Pancreas (tissue), 10 donors: ENCODE results near the gene SORL1-AS1.

Experiments used
- ATAC-seq, 4 donors: fragments of 200-7000 bp; cut with Tn5 transposase; one replicate each; pipeline versions ENCODE4 v1.8.0 to v1.9.1; 2020; ENCODE audit warnings: mild to moderate bottlenecking in 4 of 4, moderate library complexity in 4 of 4
- DNase-seq, 6 donors: peaks; one replicate each; pipeline ENCODE4 v3.0.0-alpha.2; 2020
- FAIRE-seq: peaks from 2 replicates; lab custom pipeline; 2012; peaks lifted over from hg19 to GRCh38; lab: Jason Lieb, UNC
- H3K27ac ChIP-seq, 4 donors: fragments of 200-600 bp; sonication (generic); 1 replicate in 3 of 4; 2 replicates in 1 of 4; pipeline versions ENCODE4 v1.5.0 to v1.8.0; 2020
- H3K27me3 ChIP-seq, 4 donors: fragments of 200-600 bp; one replicate each; pipeline ENCODE4 v1.8.0; 2021
- H3K36me3 ChIP-seq, 3 donors: fragments of 200-600 bp; sonication (generic) in 1 of 3; one replicate each; pipeline versions ENCODE4 v1.5.0 to v1.8.0; 2020 to 2021
- H3K4me1 ChIP-seq, 3 donors: fragments of 200-600 bp; one replicate each; pipeline ENCODE4 v1.8.0; 2021
- H3K4me3 ChIP-seq, 4 donors: fragments of 200-600 bp; sonication (generic) in 2 of 4; one replicate each; pipeline versions ENCODE4 v1.5.0 to v1.8.0; 2020 to 2021
- H3K9me3 ChIP-seq, 4 donors: fragments of 200-600 bp; one replicate each; pipeline ENCODE4 v1.8.0; 2021
- CTCF ChIP-seq, 4 donors: fragments of 200-600 bp; sonication (generic) in 3 of 4; IDR thresholded peaks; one replicate each; pipeline versions ENCODE4 v1.5.0 to v1.8.0; 2021; ENCODE audit warnings: antibody characterized with exemption in 4 of 4
- WGBS, 2 donors: extraction: QIAGEN DNeasy Blood & Tissue Kit; methylation state at CpG; one replicate each; pipeline ENCODE4 v1.1.7; 2013; 5-methylcytosine and 5-hydroxymethylcytosine counted together
- intact Hi-C, 3 donors: fragments of 100-400 bp; cut with DNase I; formaldehyde crosslinking; loops; one replicate each; pipeline versions ENCODE4 v1.11.1 to v1.14.2; 2022
- donor health status: healthy with polysubstance abuse.
- donor health status: DM: no; HTN: no; CAD: no; lungs with moderate emphysema.
- donor health status: DM: no; HTN: no; CAD: no.
- donor health status: control.
- donor health status: control.
- donor health status: Bipolar disorder and iron deficiency.
- donor health status: DM: yes; HTN: yes; CAD: no.
- donor health status: DM: no; HTN: no; CAD: no.
- donor health status: DM: no; HTN: no; CAD: no.
- donor health status: DM: yes; HTN: yes; CAD: no.

The SORL1-AS1 gene

GRCh38 chr11:121452609-121453150, at the start of gene SORL1-AS1:
TSS of gene SORL1-AS1 (minus strand) at chr11:121452967.
- peak in 1 of 4 donors; percentile 1 for TF ChIP-seq CTCF (IDR thresholded peaks at IDR 0.05)
- peak in 3 of 4 donors; percentile 3 to 40 (median 40) for ATAC-seq
- FAIRE-seq, result no peak
- Histone ChIP-seq H3K27ac (peak within 1 kb of the TSS; percentile 51 to 74 (median 69)), H3K36me3 (no peaks in the 10 kb centered on the region), H3K9me3 (no peaks in the 10 kb centered on the region), H3K4me3 (peak within 1 kb of the TSS; percentile 49 to 77 (median 64)), H3K4me1 (no peaks in the 10 kb centered on the region), H3K27me3 (no peaks in the 10 kb centered on the region)
- WGBS, 2 donors, result 2% methylated on average over 21 of the region's 21 CpGs
- DNase-seq, result peak in 2 of 6 donors; percentile 23 to 30
- intact Hi-C loops, result no loop called here

- Histone ChIP-seq H3K4me3 (no peak overlapping the region), H3K9me3 (no peaks in the 10 kb centered on the region), H3K36me3 (no peaks in the 10 kb centered on the region), H3K27ac (no peak overlapping the region), H3K4me1 (no peaks in the 10 kb centered on the region), H3K27me3 (no peaks in the 10 kb centered on the region)
- WGBS, 2 donors, result 37 to 47% methylated on average over 1 of the region's 1 CpG
- ATAC-seq (no peak), DNase-seq (no peak), FAIRE-seq (no peak)
- intact Hi-C loops, result no loop called here
- no peak for TF ChIP-seq CTCF (IDR thresholded peaks at IDR 0.05)
Observed at GRCh38 chr11:121500717-121501116, 48.0 kb upstream of the SORL1-AS1 start.

- ATAC-seq (no peak), FAIRE-seq (no peak), DNase-seq (no peak)
- no peaks in the 10 kb centered on the region for H3K36me3 ChIP-seq
- TF ChIP-seq CTCF (IDR thresholded peaks at IDR 0.05), result no peak
- no peaks in the 10 kb centered on the region for H3K9me3 ChIP-seq
- WGBS, 2 donors, result 32 to 74% methylated on average over 2 of the region's 2 CpGs
- no peak overlapping the region for H3K4me3 ChIP-seq
- H3K27me3 ChIP-seq, result no peaks in the 10 kb centered on the region
- no peaks in the 10 kb centered on the region for H3K4me1 ChIP-seq
- no peak overlapping the region for H3K27ac ChIP-seq
- intact Hi-C loops, result no loop called here
Observed at GRCh38 chr11:121500275-121500674, 47.5 kb upstream of the SORL1-AS1 start.

GRCh38 chr11:121499405-121499804, 46.6 kb upstream of the SORL1-AS1 start:
- no peak for TF ChIP-seq CTCF (IDR thresholded peaks at IDR 0.05)
- ATAC-seq (no peak), DNase-seq (no peak), FAIRE-seq (no peak)
- Histone ChIP-seq H3K4me3 (no peak overlapping the region), H3K9me3 (no peaks in the 10 kb centered on the region), H3K36me3 (no peaks in the 10 kb centered on the region), H3K27ac (no peak overlapping the region), H3K27me3 (no peaks in the 10 kb centered on the region), H3K4me1 (no peaks in the 10 kb centered on the region)
- intact Hi-C loops, result no loop called here
- WGBS, 2 donors, result 12 to 18% methylated on average over 2 of the region's 2 CpGs

- FAIRE-seq (no peak), ATAC-seq (no peak), DNase-seq (no peak)
- no peak overlapping the region for H3K4me3 ChIP-seq
- TF ChIP-seq CTCF (IDR thresholded peaks at IDR 0.05), result no peak
- no peaks in the 10 kb centered on the region for H3K27me3 ChIP-seq
- H3K9me3 ChIP-seq, result no peaks in the 10 kb centered on the region
- no peaks in the 10 kb centered on the region for H3K36me3 ChIP-seq
- H3K27ac ChIP-seq, result no peak overlapping the region
- intact Hi-C loops, result no loop called here
- H3K4me1 ChIP-seq, result no peaks in the 10 kb centered on the region
- 59 to 84% methylated on average over 5 of the region's 5 CpGs for WGBS, 2 donors
Observed at GRCh38 chr11:121497176-121497998, 44.6 kb upstream of the SORL1-AS1 start.
